GM23248 (cell line): ENCODE measurements around the gene PRSS33.

Experiments used
- EZH2 ChIP-seq: fragments of 200-600 bp; sonication (generic); IDR thresholded peaks from 2 replicates; pipeline ENCODE4 v1.6.1; 2018; ENCODE audit warnings: antibody characterized with exemption, mild to moderate bottlenecking; ENCODE audit not compliant: insufficient read depth, poor library complexity, severe bottlenecking
- EZH2phosphoT487 ChIP-seq: fragments of 200-600 bp; sonication (generic); IDR thresholded peaks from 2 replicates; pipeline ENCODE4 v1.6.1; 2018; ENCODE audit warnings: antibody characterized with exemption, moderate library complexity, mild to moderate bottlenecking, low read depth; ENCODE audit not compliant: insufficient read depth

GRCh38 chr16:2734844-2735515 is 52.4 kb downstream of the PRSS33 start:
- TF ChIP-seq EZH2 = no peak
- TF ChIP-seq EZH2phosphoT487 = no peak
